HCEC 1CT (cell line): Measurements from ENCODE around the gene PRDM16.

Source experiments
- DNase-seq: peaks from one replicate; pipeline ENCODE4 v3.0.0-alpha.2; 2017

PRDM16 gene

DNA sequence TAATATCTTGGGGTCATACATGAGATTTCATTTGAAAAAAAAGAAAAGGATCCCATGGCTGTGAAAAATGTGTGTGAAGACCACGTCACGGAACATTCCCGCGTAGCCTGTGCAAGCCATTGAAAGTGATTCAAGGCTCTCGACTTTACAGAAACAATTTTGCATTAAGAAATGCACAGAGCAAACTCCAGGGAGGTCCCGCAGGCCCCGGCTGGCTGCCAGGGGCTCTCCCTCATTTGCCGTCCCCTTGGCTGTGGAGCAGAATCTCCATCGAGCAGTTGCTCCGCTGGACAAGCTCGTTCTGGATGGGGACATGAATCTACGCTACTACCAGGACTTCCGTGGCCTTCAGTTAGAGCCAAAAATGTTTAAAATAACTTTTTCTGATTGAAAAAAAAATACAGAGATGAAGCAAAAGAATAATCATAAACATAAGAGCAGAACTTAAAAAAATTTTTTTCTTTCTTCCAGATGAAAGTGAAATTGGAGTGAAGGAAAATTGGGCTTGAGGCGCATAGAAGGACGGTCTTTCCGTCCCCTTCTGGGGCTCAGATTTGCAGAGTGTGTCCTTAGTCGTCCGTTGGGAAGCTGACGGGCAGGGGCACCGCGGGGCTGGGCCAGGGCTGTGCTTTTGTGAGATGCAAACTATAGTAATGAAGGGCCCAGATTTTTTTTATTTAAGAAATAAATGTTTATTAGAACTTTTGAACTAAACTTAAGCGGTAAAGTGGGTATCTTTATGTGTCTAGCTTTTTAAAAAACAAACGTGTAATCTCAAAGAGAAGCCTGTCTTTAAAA is 317.4 kb downstream of the PRDM16 start:
- no peak for DNase-seq

DNA sequence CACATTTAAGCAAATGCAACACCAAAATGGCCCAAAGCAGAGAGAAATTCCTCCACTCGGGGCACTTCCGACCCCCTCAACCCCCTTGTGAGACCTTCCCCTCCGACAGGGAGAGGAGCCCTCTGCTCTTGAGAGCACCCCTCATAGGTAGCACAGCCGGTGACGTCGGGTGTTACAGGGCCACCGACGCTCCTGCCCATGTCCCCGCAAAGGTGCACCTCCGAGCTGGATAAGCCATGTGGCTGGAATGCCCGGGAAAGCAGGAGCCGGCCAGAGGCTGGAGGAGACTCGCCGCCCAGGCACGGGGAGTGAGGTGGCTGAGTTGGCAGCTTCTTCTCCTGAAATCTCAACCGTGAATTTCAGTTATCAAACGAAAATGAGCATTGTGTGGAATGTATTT is 318.4 kb downstream of the PRDM16 start:
- no peak for DNase-seq

DNA sequence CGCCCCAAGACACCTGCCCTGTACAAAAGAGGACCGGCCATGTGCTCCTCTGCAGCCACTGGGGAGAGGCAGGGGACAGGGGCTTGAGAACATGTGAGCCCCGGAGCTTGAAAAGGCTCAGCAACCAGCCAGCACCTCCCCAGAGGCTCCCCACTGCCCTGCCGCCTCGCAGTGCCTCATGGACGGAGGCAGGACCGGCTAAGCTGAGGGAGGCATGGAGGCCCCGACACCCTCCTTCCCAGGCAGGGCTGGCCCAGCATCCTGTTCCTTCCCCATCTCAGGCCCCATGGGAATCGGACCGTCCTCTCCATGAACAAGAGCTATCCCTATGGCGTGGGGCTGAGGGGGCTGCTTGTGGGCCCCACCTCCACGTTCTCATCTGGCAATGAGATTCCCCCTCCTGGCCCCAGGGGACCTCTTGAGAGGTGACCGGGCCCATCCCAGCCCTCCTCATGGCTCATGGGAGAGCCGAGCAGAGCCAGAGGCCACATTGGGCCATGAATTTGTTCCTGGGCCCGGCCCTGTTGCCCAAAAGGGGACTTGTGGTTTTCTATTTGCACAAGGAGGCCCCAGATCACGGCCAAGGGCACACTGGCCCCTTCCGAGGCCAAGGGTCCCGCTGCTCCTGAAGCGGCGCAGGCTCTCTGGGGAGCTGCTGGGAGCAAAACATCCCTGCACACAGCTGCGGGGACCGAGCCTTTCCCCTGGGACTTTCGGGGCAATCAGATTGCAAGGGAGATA is 320.3 kb downstream of the PRDM16 start:
- DNase-seq: no peak

DNA sequence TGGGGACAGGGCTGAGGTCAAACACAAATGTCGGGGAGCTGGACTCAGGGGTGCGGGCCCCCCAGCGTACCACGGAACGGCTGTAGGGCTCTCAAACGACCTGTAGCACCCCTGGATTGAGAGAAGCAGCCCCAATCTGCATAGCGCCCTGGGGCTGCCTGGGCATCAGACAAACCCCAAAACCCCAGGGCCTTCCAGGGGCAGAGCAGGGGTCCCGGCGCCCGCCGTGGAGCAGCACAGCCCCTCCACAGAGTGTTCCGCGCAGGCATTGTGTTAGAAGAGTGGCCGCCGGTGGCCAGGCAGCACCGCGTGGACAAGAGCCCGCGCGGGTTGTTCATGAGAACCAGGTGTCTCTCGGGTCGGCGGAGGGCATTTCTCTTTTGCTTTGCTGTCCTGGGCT is 321.3 kb downstream of the PRDM16 start:
- no peak for DNase-seq

DNA sequence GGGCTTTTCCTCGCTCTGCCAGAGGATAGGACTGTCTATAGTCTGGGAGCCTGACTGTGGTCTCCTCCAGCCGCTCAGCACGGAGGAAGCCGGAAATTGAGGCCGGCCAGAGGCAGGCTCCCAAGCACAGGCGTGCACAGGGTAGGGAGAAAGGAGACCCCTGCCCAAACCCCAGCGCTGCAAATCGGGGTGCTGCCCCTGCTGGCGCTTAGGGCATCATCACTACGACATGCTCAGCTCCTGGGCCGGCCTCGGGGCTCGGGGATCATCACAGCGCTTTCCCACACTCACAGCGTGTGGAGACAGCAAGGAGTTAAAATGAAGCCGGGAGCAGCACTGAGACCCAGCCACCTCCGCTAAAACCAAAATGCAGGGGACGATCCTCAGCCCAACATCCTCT is 322.7 kb downstream of the PRDM16 start:
- no peak for DNase-seq

DNA sequence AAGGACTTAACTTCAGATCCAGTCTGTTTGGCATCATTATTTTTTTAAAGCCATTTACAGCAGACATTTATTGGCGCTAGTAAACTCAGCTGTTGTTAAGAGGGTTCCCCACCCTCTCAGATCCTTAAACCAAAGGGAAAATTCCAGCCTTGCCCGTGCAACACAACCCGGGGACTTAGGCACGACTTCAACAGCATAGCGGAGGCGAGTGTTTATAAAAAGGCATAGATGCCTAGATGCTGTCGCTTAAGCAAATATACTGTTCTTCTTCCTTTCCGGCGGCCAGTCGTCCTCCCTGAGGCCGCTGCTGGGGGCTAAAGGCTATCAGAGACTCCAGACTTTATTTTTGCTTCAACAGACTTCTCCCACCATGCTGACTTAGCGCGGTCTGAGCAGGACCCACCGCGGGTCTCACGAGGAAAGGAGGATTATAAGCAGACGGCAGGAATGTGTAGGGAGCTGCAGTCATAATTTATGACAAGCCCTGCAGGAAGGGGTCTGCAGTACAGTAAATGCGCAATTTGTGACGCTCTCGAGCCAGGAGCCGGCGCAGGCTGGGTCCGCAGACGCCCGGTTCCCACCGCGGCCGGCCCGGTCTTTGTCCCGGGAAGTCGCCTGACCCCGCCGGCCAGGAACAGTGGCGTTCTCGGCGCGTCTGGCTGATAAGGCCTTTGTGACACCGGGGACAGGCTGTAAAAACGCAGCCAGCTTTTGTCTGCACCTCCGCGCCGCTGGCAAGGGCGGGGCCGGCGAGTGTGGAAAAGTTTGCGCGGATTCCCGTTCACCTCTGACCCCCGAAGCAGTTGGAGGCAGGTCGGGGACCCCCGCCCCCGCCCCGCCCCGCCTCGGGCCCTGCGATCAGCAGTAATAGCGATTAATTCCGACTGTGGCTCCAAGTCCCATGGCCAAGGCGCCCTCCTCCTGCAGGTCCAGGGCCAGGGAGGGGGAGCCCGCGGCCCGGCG is 324.3 kb downstream of the PRDM16 start:
- DNase-seq: no peak

DNA sequence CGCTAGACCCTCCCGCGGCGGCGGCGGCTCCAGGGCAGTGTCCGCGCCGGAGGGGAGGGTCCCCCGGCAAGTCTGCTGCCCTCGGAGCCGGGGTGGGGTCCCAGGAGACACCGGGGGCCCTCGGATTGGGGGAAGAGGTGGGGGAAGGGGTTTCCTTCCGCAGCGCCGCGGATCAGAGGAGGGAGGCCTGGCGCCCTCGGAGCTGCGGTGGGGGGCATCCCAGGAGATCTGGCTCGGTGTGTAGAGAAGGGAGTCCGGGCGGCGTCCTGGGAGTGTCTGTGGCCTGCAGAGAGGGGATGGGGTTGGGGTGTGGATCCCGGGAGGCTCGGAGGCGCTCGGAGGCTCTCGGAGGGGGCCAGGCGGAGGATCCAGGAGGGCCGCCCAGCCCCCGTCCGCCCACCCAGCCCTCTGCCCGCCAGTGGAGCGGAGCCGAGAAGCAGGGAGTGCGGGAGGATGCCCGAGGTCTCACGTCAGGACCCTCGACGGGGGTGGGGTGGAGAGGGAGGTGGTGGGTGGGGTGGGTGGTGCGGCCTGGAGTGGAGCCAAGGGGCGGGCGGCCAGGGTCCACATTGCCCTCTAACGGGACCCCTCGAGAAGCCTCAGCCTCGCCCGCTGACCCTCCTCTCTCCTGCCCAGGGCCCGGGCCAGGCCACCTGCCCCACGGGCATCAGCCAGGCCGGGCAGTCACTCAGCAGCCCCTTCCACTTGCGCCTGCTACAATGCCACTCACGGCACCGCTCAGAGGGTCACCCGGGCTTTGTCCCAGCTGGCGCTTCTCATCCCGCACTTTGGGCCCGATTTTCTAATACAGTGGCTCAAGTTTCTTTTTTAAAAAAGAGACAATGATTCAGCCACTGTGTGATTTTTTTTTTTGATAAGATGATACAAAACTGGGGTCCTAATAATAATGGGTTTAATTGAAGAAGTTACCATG is 325.3 kb downstream of the PRDM16 start:
- no peak for DNase-seq

DNA sequence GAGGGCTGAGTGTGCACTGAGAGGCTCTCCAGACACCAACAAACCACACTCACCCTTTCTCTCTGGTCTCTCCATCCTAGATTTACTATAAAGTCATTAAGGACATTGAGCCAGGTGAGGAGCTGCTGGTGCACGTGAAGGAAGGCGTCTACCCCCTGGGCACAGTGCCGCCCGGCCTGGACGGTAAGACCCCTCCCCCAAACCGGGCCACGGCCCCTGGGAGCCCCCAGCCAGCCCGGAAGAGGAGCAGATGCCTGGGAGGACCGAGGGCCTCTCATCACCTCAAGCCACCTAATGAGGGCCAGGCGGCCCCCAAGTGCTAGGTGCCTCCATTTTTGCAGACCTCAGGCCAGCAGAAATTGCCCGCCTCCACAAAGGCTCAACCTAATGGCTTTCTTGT is 327.4 kb downstream of the PRDM16 start:
- no peak for DNase-seq

DNA sequence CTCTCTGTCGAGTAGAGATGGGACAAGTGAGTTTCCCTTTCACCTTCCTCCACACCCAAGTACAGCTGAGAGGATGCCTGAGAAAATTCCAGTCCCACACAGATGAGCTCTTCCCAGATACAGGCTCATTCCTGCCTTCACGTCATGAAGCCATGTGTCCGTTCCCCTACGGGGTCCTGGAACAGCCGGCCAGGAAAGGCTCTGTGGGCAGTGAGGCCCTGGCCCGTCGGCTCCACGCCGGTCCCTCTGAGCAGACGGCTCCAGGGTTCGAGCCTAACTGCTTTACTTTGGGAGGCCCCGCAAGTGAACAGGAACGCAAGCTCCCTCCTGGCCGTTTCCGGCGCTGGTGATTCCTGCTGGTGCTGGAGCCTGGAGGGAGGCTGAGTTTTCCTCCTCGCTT is 328.3 kb downstream of the PRDM16 start:
- DNase-seq: no peak

DNA sequence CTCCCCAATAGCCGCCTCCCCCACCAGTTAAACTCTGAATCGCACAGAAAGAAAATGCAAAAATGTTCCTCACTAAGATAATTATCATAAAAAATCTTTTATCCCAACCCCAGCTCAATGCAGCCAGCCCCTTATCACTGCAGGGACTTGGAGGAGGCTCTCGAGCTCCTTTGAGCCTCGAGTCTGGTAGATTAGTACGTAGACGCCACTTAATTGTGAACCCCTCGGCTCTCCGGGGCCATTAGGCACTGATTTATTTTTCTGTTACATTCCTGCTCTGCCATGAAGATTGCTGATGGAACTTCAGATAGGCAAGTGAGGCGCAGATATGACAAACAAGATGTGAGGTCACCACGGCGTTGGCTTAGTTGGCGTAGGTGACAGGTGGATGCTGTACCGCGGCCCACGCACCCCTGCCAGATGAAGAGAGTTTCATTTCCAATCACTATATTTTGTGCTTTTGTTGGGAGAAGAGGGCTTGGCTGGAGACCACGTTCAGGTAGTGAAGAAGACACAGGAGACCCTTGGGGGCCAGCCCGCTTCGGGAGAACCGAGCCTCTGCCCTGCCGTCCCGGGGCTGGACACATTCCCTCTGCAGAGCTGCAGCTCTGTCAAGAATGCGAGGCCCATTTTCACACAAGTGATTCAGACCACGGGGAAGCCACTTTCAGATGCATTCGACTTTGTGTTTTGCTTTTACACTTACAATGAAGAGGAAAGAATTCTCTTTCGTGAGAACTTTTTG is 329.6 kb downstream of the PRDM16 start:
- DNase-seq: no peak

DNA sequence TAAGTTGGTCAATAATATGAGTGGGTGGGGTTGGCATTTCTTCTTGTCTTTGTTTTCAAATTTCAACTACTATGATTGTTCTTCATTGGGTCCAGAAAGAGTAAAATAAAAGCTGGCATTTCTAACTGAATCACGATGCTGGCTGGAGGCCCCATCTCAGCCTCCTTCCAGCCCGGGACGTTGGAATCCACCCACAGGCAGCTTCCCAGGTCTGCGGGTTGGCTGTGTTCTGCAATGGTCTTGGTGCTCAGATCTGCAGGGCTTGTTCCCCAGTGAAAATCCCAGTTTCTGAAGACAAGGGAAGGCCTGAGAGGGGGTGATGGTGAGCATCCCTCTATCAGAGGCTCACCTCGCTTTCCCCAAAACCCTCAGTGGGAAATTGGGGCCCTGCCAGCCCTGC is 330.7 kb downstream of the PRDM16 start:
- no peak for DNase-seq

DNA sequence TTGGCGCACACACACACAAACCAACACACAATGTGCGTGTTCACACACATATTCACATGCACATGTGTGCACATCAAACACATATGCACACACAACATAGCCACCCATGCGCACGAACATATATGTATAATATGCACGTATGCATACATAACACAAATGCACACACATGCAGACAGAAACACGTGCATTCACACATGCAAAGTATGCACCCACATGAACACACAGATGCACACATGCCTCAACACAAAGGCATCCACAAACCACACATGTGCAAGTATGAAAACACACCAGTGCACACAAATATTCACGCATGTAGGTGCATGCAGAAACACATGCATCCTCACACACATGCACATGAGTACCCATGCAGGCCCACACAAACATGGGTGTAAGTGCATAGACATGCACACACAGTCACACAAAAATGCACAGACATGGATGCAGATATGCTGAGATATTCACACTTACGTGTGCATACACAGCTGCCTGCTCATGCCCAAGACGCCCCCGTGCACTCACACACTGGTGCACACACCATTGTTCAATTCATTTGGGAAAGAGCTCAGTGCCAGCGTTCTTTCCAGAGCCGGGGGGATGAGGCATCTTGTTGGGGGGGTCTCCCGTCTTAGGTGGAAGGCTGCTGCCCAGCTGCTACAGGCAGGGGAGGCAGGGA is 332.7 kb downstream of the PRDM16 start:
- no peak for DNase-seq

DNA sequence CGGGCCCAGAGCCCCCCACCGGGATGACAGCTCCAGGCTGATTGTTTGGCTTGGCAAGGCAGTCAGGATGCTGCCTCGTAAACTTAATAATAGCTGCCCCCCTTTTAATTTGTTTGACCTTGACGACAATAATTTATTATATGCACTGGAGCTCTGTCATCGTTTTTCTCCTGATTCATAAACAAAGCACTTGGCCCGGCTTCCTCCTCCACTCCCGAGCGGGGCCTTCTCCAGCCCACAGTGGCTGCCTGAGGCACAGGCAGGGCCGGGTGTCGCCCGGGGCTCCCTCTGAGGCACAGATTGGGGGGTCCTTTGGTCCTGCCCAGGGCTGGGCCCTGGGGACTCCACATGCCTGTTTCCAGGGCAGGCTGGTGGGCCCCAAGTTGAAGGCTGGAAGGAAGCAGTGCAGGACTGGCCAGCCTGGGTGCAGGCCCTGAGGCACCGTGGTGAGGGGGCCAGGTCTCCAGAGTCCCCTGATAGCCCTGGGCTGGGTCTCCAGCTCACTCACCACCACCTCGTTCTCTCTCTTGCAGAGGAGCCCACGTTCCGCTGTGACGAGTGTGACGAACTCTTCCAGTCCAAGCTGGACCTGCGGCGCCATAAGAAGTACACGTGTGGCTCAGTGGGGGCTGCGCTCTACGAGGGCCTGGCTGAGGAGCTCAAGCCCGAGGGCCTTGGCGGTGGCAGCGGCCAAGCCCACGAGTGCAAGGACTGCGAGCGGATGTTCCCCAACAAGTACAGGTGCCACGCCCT is 333.4 kb downstream of the PRDM16 start:
- no peak for DNase-seq

DNA sequence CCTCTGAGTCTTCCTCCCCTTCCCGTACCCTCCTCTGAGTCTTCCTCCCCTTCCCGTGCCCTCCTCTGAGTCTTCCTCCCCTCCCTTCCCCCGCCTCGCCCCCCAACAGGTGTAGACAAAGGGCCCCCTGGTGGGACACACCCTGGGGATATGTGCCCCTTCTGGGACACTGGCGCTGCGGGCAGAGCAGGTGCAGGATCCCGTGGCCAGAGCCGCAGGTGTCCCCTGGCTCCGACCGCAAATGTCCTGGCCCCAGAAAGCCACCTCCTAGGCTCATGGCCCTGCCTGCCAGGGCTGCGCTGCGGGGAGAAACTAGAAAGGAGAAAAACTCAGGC is 334.0 kb downstream of the PRDM16 start:
- no peak for DNase-seq

DNA sequence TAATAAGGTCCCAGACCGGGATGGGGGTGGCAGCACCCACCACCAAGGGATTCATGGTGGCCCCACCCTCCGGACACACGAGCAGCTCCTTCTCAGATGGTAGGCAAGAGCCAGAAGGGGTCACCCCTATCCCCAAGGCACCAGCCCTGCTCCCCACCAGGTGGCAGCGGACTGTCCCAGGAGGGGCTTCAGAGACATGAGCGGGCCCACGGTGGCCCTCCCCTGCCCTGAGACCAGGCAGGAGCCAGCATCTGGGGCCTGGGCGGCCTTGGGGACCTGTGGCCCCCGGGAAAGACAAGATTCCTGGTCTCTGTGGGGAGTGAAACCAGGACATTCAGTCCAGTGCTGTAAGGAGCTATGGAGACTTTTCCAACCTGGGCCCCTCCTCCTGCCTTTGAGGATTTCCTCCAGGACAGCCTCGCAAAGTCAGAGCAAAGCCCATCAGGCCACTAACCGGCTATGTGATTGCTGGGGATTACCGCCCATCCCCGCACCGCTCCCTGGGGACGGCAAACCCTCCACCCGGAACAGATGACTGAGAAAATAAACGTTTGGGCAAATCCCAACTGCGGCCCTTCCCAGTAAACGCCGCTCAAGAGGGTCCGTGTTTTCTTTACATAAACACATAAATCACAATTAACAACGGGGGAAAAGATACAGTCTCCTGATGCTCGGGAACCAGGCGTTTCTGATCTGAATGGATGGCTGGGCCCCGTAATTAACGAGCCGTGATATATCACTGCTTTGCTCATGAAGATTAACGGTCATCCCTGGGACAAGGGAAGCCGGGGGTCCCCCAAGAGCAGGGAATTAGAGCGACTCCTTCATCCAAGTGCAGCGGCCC is 334.6 kb downstream of the PRDM16 start:
- no peak for DNase-seq

DNA sequence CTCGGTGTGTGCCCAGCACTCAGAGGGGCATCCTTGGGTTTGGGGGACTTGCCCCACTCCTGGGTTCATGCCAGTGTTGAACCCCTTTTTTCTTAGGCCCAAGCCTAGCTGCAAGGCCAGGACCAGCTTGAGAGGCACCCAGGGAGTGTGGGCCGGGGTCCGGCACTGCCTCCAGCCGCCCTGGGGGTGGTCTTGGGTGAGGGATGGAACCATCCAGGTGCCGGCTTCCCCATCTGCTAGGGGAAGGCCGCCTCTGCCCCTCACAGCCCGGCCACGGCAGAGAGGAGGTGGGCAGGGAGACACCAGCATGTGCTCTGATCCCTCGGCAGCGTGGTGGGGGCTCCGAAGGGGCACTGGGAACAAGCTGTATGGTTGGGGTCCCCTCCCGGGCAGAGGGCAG is 335.3 kb downstream of the PRDM16 start:
- no peak for DNase-seq

DNA sequence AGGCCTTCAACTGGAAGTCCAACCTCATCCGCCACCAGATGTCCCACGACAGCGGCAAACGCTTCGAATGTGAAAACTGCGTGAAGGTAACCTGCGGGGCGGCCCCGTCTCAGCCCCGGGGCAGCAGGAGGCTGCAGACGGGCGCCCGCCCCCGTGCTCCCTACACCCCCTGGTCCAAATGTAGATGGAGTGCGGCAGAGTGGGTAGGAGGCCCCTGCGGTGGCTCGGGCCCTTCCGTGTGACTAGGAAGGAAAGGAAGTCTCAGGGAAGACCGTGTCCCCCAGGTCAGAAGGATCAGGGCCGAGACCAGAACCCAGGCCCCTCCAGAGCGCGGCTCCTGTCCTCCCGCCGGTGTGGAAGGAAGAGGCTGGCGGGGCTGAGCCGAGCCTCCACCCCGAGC is 335.8 kb downstream of the PRDM16 start:
- no peak for DNase-seq

DNA sequence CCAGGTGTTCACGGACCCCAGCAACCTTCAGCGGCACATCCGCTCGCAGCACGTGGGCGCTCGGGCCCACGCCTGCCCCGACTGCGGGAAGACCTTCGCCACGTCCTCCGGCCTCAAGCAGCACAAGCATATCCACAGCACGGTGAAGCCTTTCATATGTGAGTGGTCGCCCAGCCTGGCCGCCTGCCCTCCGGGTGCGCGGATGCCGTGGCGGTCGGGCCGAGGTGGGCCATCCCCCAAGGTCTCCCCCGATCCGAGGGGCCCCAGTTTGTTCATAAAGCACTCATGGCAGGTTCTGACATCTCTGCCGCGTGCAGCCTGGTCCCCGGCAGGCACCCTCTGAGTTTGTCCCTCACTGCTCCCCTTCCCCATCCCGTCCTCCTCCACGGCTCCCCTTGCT is 336.5 kb downstream of the PRDM16 start:
- DNase-seq: no peak
